K562 (cell line): ENCODE data around the gene MYMK. TPM values are rescaled to one million over a fixed set of nuclear protein-coding genes. Genes with fewer than 3 reads are reported as not detected.

Source experiments
- CAMTA2 ChIP-seq: fragments of 250-450 bp; sonication (Bioruptor Pico); conservative IDR thresholded peaks from 2 replicates; pipeline ENCODE4 v1.5.1; 2022
- CBX2 ChIP-seq: fragments of 200-600 bp; sonication (generic); IDR thresholded peaks from one replicate; pipeline ENCODE4 v1.6.1; 2012; ENCODE audit warnings: mild to moderate bottlenecking, low read length, inconsistent platforms; ENCODE audit not compliant: insufficient read depth, poor library complexity, severe bottlenecking
- CC2D1A ChIP-seq: fragments of 450-650 bp; IDR thresholded peaks from 2 replicates; pipeline ENCODE4 v1.6.1; 2017; ENCODE audit warnings: mild to moderate bottlenecking
- CHAMP1 ChIP-seq: fragments of 450-650 bp; IDR thresholded peaks from 2 replicates; pipeline ENCODE4 v1.6.1; 2016; ENCODE audit warnings: mild to moderate bottlenecking
- E4F1 ChIP-seq: fragments of 250-450 bp; sonication (Bioruptor Pico); IDR thresholded peaks from 2 replicates; pipeline ENCODE4 v1.5.0; 2021; ENCODE audit warnings: mild to moderate bottlenecking, borderline replicate concordance
- GTF3C2 ChIP-seq: IDR thresholded peaks from 3 replicates; pipeline ENCODE4 v1.6.1; 2011; ENCODE audit warnings: borderline replicate concordance, mild to moderate bottlenecking, moderate library complexity; ENCODE audit not compliant: insufficient read length; ENCODE audit errors: extremely low read depth
- KLF6 ChIP-seq: fragments of 250-450 bp; sonication (Bioruptor Pico); IDR thresholded peaks from 2 replicates; pipeline ENCODE4 v1.4.0; 2020; ENCODE audit warnings: mild to moderate bottlenecking, moderate library complexity, borderline replicate concordance
- MTA1 ChIP-seq: fragments of 450-650 bp; IDR thresholded peaks from 2 replicates; pipeline ENCODE4 v1.6.1; 2017; ENCODE audit warnings: borderline replicate concordance
- NR4A1 ChIP-seq, 2 experiments: fragments of 250-450 bp in 1 of 2; fragments of 450-650 bp in 1 of 2; sonication (Bioruptor Pico) in 1 of 2; IDR thresholded peaks; 2 replicates each; pipeline versions ENCODE4 v1.4.0 to v1.6.1; 2016 to 2020; ENCODE audit warnings: mild to moderate bottlenecking in 2 of 2, missing compliant biosample characterization in 1 of 2, missing genetic modification characterization in 1 of 2, moderate library complexity in 1 of 2
- RBBP5 ChIP-seq: fragments of 200-600 bp; sonication (generic); IDR thresholded peaks from 2 replicates; pipeline ENCODE4 v1.6.1; 2012; ENCODE audit warnings: borderline replicate concordance, mild to moderate bottlenecking, low read length, control low read depth, inconsistent platforms; ENCODE audit not compliant: insufficient read depth, poor library complexity, severe bottlenecking
- SIX5 ChIP-seq, 2 experiments: IDR thresholded peaks; 2 replicates each; pipeline ENCODE4 v1.6.1; 2011; ENCODE audit warnings: low read length in 2 of 2, borderline replicate concordance in 1 of 2, low read depth in 1 of 2, mild to moderate bottlenecking in 1 of 2, moderate library complexity in 1 of 2; ENCODE audit not compliant: insufficient read depth in 1 of 2
- SMAD3 ChIP-seq: fragments of 450-650 bp; formaldehyde crosslinking; conservative IDR thresholded peaks from 2 replicates; pipeline ENCODE4 v1.4.0; 2020; ENCODE audit warnings: mild to moderate bottlenecking
- TEAD2 ChIP-seq: fragments of 450-650 bp; IDR thresholded peaks from 2 replicates; pipeline ENCODE4 v1.6.1; 2016; ENCODE audit warnings: missing genetic modification characterization, control low read depth, missing compliant biosample characterization
- TFAM ChIP-seq: fragments of 250-450 bp; sonication (Bioruptor Pico); conservative IDR thresholded peaks from 2 replicates; pipeline ENCODE4 v1.5.0; 2021; ENCODE audit warnings: mild to moderate bottlenecking, moderate library complexity
- THAP12 ChIP-seq: fragments of 250-450 bp; sonication (Bioruptor Pico); IDR thresholded peaks from 2 replicates; pipeline ENCODE4 v1.9.0; 2021; ENCODE audit warnings: mild to moderate bottlenecking, inconsistent platforms
- ZNF174 ChIP-seq: fragments of 250-450 bp; sonication (Bioruptor Pico); IDR thresholded peaks from 2 replicates; pipeline ENCODE4 v1.4.0; 2020; ENCODE audit warnings: mild to moderate bottlenecking
- polyA plus RNA-seq, 8 experiments: library from polyadenylated mRNA; depleted of rRNA in 4 of 8; stranded (reverse) in 5 of 8; unstranded in 3 of 8; fragments of >200 nt; fragmentation: Nextera tagmentation in 2 of 8; fragmentation: Illumina TruSeq in 1 of 8; extraction: Ambion mirVana in 2 of 8; extraction: Trizol in 1 of 8; gene quantifications; 2 replicates each; pipeline versions ENCODE4 v1.2.1 to v1.2.3, GENCODE V29; 2011 to 2014; ENCODE audit warnings: inconsistent platforms in 1 of 8, missing spikeins in 1 of 8
- total RNA-seq, 7 experiments: library from RNA; depleted of rRNA in 6 of 7; stranded (reverse); fragments of >200 nt in 6 of 7; fragmentation: Illumina TruSeq in 2 of 7; extraction: Trizol in 2 of 7; gene quantifications; 2 replicates each; pipeline versions ENCODE4 v1.2.1 to v1.2.3, GENCODE V29; 2011 to 2021; ENCODE audit warnings: low replicate concordance in 1 of 7

MYMK gene
- total and polyA plus RNA-seq, 9 of the 15 experiments (the other 6 are each of a cell fraction or from before 2014, with no cell fraction given), result not detected

- no peak for TF ChIP-seq TEAD2 (tag)
- TF ChIP-seq CHAMP1, result no peak
- no peak for TF ChIP-seq E4F1 (CRISPR knock-in tag)
- no peak for TF ChIP-seq CAMTA2 (CRISPR knock-in tag)
- TF ChIP-seq THAP12, result no peak
- no peak for TF ChIP-seq TFAM
- no peak for TF ChIP-seq CBX2
- TF ChIP-seq SIX5 (IDR thresholded peaks at IDR 0.05; ENCODE audit: borderline replicate concordance in 1 of 2, insufficient read depth in 1 of 2, low read depth in 1 of 2, low read length in 2 of 2), result no peak
- no peak for TF ChIP-seq MTA1
- no peak for TF ChIP-seq SMAD3 (CRISPR knock-in tag)
- TF ChIP-seq ZNF174, result no peak
- no peak for TF ChIP-seq RBBP5
- no peak for TF ChIP-seq GTF3C2
- TF ChIP-seq NR4A1 (CRISPR knock-in tag; IDR thresholded peaks at IDR 0.05), result no peak
- no peak for TF ChIP-seq NR4A1 (tag; IDR thresholded peaks at IDR 0.05)
- no peak for TF ChIP-seq KLF6 (CRISPR knock-in tag)
- no peak for TF ChIP-seq CC2D1A
Measured at GRCh38 chr9:133505901-133506652, 18.7 kb downstream of the MYMK start (continued).
